Heart right ventricle (tissue), 16 donors: ENCODE results near the gene NOVA2. TPM values are rescaled to one million over a fixed set of nuclear protein-coding genes. Genes with fewer than 3 reads are reported as not detected.

Experiments
- ATAC-seq, 8 donors: fragments of 200-7000 bp; cut with Tn5 transposase; one replicate each; pipeline ENCODE4 v1.9.1; 2020; ENCODE audit warnings: mild to moderate bottlenecking in 8 of 8, moderate library complexity in 8 of 8, moderate number of reproducible peaks in 1 of 8
- DNase-seq, 2 donors: peaks; one replicate each; pipeline ENCODE4 v3.0.0-alpha.2; 2020
- H3K27ac ChIP-seq, 10 donors: fragments of 200-600 bp; sonication (generic) in 2 of 10; one replicate each; pipeline versions ENCODE4 v1.5.0 to v1.8.0; 2020 to 2022; ENCODE audit warnings: mild to moderate bottlenecking in 3 of 10
- H3K27me3 ChIP-seq, 7 donors: fragments of 200-600 bp; one replicate each; pipeline ENCODE4 v1.8.0; 2021 to 2022; ENCODE audit warnings: mild to moderate bottlenecking in 2 of 7
- H3K36me3 ChIP-seq, 9 donors: fragments of 200-600 bp; sonication (generic) in 1 of 9; one replicate each; pipeline versions ENCODE4 v1.5.0 to v1.8.0; 2020 to 2022; ENCODE audit warnings: mild to moderate bottlenecking in 2 of 9
- H3K4me1 ChIP-seq, 9 donors: fragments of 200-600 bp; sonication (generic) in 1 of 9; one replicate each; pipeline versions ENCODE4 v1.5.0 to v1.8.0; 2020 to 2022; ENCODE audit warnings: mild to moderate bottlenecking in 4 of 9
- H3K4me3 ChIP-seq, 10 donors: fragments of 200-600 bp; sonication (generic) in 2 of 10; one replicate each; pipeline versions ENCODE4 v1.5.0 to v1.8.0; 2020 to 2022; ENCODE audit warnings: mild to moderate bottlenecking in 7 of 10, moderate library complexity in 2 of 10
- H3K9me3 ChIP-seq, 11 donors: fragments of 200-600 bp in 10 of 11; sonication (generic) in 2 of 11; one replicate each; pipeline versions ENCODE4 v1.5.0 to v1.8.0; 2013 to 2022; ENCODE audit warnings: mild to moderate bottlenecking in 2 of 11, control low read depth in 1 of 11, moderate library complexity in 1 of 11
- CTCF ChIP-seq, 9 donors: fragments of 200-600 bp; sonication (generic) in 2 of 9; IDR thresholded peaks; one replicate each; pipeline versions ENCODE4 v1.5.0 to v1.8.0; 2021 to 2022; ENCODE audit warnings: antibody characterized with exemption in 9 of 9, mild to moderate bottlenecking in 5 of 9, moderate library complexity in 1 of 9
- WGBS, 2 donors: extraction: QIAGEN DNeasy Blood & Tissue Kit; methylation state at CpG; one replicate each; pipeline ENCODE4 v1.1.7; 2013; ENCODE audit warnings: inconsistent platforms in 1 of 2; 5-methylcytosine and 5-hydroxymethylcytosine counted together
- intact Hi-C, 10 donors: fragments of 100-400 bp; cut with DNase I; formaldehyde crosslinking; loops; one replicate each; pipeline versions ENCODE4 v1.11.1 to v1.14.2; 2022
- polyA plus RNA-seq, 2 donors: library from polyadenylated mRNA; stranded (reverse); fragments of 200-250 nt; gene quantifications; one replicate each; pipeline ENCODE4 v1.2.3, GENCODE V29; 2013
- total RNA-seq, 10 donors: library from RNA; stranded (reverse); fragmentation: NEBNext Ultra II Directional in 3 of 10; extraction: Animal tissue kit (Norgen Biotek cat#: 25700) in 3 of 10; gene quantifications; one replicate each; pipeline versions ENCODE4 v1.2.1 to v1.2.4, GENCODE V29; 2021 to 2023
- donor health status: Arrhythmogenic right ventricular cardiomyopathy.
- donor health status: ischemic (EF 13 %, LVEDD 7.1; RV severe dilation, severe dysfunction).
- donor health status: healthy with polysubstance abuse.
- donor health status: DM: no; HTN: yes; CAD: no.
- donor health status: DM: no; HTN: no; CAD: no.
- donor health status: ischemic (EF 25% LVEDD 6.9; RV normal size, moderate dysfunction).
- donor health status: ischemic (EF 25% LVEDD 5.7; RV mildly dilated, moderate dysfunction).
- donor health status: healthy.
- donor health status: DM: yes; HTN: yes; CAD: no.
- donor health status: Ischemic cardiomyopathy.
- donor health status: ischemic (EF 35%, LVEDD 5.7; RV mildly dilated, moderate dysfunction).
- donor health status: nonischemic (EF 11% LVEDD 7.7; RV severe dilation, severe dysfunction).
- donor health status: DM: yes; HTN: yes; CAD: no.
- donor health status: PGD.
- donor health status: ischemic (EF 29% LVEDD 5.4; RV normal size, mild dysfunction).
- donor health status: nonischemic (EF 23%, LVEDD 6.1; RV moderate dilation, normal function).

The NOVA2 gene
- total and polyA plus RNA-seq, 12 donors, result 1.6 to 8.2 (median 5.9) TPM

- H3K4me3 ChIP-seq, result no peak overlapping the region
- intact Hi-C loops, result loop anchor here in 4 of 10 donors (5.0 to 10.0 kb wide), 4 partner anchors 86 to 204 kb away; partner anchors contain the start of gene RSPH6A (in 2 of the 4)
- H3K27me3 ChIP-seq, result peaks cover 0 to 47% (median 32%) of the 10 kb centered on the region in 7 donors
- no peak for TF ChIP-seq CTCF (IDR thresholded peaks at IDR 0.05)
- H3K36me3 ChIP-seq, result peaks cover 0 to 4% (median 0%) of the 10 kb centered on the region in 9 donors
- whole genome bisulfite sequencing, 2 donors, result 96% methylated on average over 10 of the region's 10 CpGs
- DNase-seq, result no peak
- no peaks in the 10 kb centered on the region for H3K9me3 ChIP-seq
- no peak overlapping the region for H3K27ac ChIP-seq
- peaks cover 3 to 31% (median 21%) of the 10 kb centered on the region in 9 donors for H3K4me1 ChIP-seq
- ATAC-seq, result no peak
These were observed 45.1 kb upstream of the NOVA2 start for GRCh38 chr19:46018729-46019251.

GRCh38 chr19:46017874-46018675 lies 44.4 kb upstream of the NOVA2 start:
- TF ChIP-seq CTCF (IDR thresholded peaks at IDR 0.05), result no peak
- peaks cover 0 to 4% (median 0%) of the 10 kb centered on the region in 9 donors for H3K36me3 ChIP-seq
- peaks cover 3 to 30% (median 21%) of the 10 kb centered on the region in 9 donors for H3K4me1 ChIP-seq
- no peak for ATAC-seq
- DNase-seq, result no peak
- H3K27me3 ChIP-seq, result peaks cover 0 to 47% (median 31%) of the 10 kb centered on the region in 7 donors
- intact Hi-C loops, result loop anchor here in 4 of 10 donors (5.0 to 10.0 kb wide), 4 partner anchors 86 to 203 kb away; partner anchors contain the start of gene RSPH6A (in 2 of the 4)
- H3K4me3 ChIP-seq, result no peak overlapping the region
- WGBS, 2 donors, result 97% methylated on average over 15 of the region's 15 CpGs
- H3K27ac ChIP-seq, result no peak overlapping the region
- H3K9me3 ChIP-seq, result no peaks in the 10 kb centered on the region

- WGBS, 2 donors, result 40 to 55% methylated on average over 7 of the region's 7 CpGs
These were observed 43.4 kb upstream of the NOVA2 start for GRCh38 chr19:46017095-46017429.

More at GRCh38 chr19:46017095-46017429, 43.4 kb upstream of the NOVA2 start:
- Histone ChIP-seq H3K4me3 (peak overlapping the region in 5 of 10 donors; percentile 72 to 81 (median 78)), H3K27me3 (peaks cover 0 to 43% (median 26%) of the 10 kb centered on the region in 7 donors), H3K4me1 (peaks cover 3 to 24% (median 21%) of the 10 kb centered on the region in 9 donors), H3K27ac (peak overlapping the region in 1 of 10 donors; percentile 65), H3K36me3 (peaks cover 0 to 6% (median 0%) of the 10 kb centered on the region in 9 donors), H3K9me3 (no peaks in the 10 kb centered on the region)
- no peak for DNase-seq
- ATAC-seq, result peak in 5 of 8 donors; percentile 4 to 10 (median 5)
- intact Hi-C loops, result loop anchor here in 4 of 10 donors (5.0 to 10.0 kb wide), 4 partner anchors 85 to 202 kb away; partner anchors contain the start of gene RSPH6A (in 2 of the 4)
- TF ChIP-seq CTCF (IDR thresholded peaks at IDR 0.05), result peak in 5 of 9 donors; percentile 7 to 39 (median 32)
